SKM-1 (cell line): ENCODE data around the gene TANC1.
"Not testable (repeated sequence)": the region's sequence is repeated elsewhere in the genome, so short reads cannot be mapped to it uniquely, and the experiment has no call there.

ENCODE experiments used
- DNase-seq: peaks from one replicate; lab custom pipeline; 2025; ENCODE audit not compliant: unreplicated experiment; lab: John Stamatoyannopoulos, UW

TANC1 gene

DNA sequence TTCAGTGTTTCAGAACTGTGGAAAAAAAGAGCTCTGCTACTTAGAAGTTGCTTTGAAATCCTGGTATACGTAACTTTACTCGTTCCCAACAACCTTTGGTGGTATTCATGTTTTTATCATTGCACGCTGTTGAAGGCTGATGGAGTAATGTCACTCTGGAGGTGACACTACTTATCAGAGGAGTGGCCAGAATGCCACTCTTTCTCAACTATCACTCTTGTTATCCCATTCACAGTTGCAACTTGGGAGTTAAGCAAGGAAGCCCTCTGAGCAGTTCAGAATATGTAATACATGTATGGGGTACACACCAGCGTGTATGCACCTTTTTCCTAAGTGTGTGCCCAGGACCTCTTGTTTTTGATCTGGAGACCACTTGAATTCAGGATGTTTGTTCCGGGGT, 53.6 kb downstream of the TANC1 start:
- DNase-seq: no peak

DNA sequence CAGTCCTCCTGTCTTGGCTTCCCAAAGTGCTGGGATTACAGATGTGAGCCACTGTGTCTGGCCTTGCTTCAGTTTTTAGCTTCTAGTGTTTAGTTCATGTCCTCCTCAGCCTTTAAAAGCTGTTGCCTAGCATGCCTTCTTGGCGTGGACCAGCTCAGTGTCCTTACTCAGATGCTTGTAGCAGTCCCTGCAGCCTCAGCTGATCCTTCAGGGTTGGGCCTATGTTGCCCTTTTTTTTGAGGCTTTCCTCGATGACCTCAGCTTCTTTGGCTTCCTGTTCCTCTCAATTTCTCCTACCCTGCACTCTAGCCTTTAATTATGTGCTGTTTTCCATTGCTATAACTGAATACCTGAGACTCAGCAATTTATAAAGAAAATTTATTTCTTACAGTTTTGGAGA, 57.7 kb downstream of the TANC1 start:
- DNase-seq: no peak

DNA sequence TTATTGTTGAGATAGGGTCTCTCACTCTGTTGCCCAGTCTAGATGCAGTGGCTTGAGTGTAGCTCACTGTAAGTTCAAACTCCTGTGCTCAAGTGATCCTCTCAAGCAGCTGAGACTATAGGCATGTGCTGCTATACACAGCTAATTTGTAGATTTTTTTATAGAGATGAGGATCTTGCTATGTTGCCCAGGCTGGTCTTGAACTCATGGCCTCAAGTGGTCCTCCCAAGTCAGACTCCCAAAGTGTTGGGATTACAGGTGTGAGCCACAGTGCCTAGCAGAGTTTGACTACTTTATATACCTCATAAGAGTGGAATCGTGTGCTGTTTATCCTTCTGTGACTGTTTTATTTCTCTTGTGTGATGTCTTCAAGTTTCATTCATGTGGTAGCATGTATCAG, 60.3 kb downstream of the TANC1 start:
- DNase-seq: no peak

DNA sequence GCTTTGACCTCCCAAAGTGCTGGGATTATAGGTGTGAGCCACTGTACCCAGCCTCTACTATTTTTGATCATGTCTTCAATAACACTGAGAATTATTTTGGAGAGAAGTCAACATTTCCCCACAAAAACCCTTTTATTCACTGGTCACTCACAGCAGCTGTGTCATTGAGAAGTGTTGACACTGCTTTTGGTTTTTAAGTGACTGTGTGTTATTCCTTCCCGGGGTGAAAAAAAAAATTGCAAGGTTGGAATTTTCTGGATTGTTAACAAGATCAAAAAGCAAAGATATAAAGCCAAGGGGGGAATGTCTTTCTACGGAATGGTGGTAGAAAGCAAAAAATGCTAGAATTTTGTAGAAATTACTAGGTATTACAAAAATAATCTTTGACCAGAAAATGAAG, 61.5 kb downstream of the TANC1 start:
- no peak for DNase-seq

DNA sequence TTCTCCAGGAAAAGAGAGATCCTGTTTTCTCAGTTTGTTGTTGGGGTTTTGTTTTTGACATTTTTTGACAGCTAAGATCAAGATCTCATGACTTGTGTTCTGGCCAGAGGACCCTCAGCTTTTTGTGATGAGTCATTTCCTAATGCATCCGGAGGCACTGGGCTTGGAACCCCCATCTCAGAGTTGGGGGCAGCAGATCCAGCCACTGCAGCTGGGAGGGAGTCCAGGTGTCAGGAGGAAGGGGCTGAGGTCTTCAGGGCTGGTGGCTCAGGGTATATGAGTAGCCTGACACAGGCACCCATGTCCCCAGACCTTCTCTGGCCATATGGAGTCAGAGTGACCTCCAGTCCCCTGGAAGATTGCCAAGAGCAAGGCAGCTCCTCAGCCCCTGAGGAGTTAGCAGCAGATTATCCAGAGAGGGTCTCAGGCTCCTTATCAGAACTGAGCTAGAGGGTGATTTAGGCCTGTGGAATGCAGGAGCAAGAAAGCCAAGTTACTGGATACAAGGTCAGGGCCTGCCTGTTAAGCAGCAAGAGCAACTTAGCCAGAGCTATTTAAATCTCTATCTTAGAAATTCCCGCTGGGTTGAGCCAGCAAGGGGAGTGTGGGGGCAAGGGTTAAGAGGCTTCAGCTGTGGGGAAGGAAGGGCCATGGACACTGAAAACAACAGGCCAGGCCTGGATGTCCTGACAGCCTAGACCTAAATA, 62.4 kb downstream of the TANC1 start:
- no peak for DNase-seq

DNA sequence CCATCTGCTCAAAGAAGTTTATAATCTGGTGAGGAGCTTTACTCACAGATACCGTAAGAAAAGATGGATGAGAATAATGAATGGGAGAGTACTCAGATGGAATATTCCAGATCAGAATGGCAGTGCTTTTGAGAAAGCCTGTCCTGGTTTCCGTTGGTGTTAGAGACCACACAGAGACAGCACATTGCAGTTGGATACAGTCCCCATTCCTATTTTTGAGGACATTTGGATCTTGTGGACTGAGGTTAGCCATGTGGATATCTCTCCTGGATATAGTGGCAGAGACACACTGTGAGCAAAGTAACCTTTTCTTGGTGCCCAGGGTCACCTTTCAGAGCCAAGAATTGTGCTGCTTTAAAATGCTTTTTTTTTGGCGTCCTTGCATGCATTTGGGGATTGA, 63.7 kb downstream of the TANC1 start:
- DNase-seq: no peak

DNA sequence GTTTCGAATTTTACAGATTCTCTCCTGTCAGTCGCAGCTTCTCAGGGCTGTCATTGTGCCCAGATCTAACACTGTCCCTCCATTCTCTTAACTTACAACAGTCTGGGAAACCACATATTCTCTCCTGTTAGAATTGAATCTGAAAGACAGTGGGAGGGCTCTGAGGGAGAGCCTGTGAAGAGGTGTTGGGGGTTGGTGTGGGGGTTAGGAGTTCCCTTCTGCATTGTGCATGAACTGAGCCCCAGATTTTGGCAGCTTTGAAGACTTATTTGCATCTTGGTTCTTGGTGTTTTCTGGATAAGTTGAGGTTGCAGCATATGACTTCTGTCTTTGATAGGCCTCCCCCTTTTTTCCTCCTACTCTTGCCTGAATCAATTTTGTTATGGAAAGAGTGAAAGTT, 64.1 kb downstream of the TANC1 start:
- no peak for DNase-seq

DNA sequence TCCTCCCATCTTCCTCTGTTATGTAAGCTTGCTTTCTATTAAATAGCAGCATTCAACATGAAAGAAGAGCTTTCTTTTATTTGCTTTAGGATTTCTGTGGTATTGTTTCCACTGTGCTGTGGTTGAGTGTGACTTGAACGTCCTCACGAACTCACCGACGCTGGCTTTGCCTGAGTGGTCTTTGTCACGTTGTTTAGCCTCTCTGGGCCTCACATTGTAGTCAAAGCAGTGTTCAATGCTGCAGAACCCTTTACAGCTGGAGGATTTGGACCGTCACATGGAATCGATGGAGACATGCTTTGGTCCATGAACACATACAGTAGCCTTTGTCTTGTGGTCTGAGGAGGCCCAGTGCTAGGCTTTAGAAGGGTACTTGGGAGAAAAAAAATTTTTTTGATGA, 66.3 kb downstream of the TANC1 start:
- no peak for DNase-seq

DNA sequence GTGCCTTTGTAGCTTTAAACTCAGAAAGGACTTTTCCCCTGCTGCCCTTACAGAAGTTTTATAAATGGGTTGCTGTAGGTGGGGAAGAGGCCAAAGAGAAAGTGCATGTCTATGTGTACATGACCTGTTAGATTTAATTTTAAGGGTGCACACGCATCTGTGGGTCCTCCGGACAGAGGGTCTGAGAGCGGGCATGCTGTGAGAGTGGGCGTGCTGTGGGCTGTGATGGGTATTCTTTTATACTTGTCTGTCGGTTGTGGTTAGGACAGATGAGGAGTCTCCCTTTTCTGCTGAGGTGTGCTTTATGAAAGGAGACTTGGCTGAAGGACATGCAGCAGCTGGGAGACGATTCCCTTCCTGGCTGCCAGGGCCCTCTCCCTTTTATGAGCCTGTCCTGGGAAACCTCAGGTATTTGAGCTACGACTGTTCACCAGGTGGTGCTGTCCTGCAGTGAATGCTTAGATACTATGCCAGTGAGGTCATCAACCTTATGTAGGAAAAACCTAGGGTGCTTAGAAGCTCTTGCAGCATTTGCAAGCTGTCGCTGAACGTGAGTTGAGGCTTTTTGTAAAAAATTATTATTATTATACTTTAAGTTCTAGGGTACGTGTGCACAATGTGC, 67.5 kb downstream of the TANC1 start:
- DNase-seq: no peak

DNA sequence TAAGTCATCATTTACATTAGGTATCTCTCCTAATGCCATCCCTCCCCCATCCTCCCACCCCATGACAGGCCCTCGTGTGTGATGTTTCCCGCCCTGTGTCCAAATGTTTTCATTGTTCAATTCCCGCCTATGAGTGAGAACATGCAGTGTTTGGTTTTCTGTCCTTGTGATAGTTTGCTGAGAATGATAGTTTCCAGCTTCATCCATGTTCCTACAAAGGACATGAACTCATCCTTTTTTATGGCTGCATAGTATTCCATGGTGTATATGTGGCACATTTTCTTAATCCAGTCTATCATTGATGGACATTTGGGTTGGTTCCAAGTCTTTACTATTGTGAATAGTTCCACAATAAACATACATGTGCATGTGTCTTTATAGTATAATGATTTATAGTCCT, 68.0 kb downstream of the TANC1 start:
- DNase-seq: not testable (repeated sequence)

DNA sequence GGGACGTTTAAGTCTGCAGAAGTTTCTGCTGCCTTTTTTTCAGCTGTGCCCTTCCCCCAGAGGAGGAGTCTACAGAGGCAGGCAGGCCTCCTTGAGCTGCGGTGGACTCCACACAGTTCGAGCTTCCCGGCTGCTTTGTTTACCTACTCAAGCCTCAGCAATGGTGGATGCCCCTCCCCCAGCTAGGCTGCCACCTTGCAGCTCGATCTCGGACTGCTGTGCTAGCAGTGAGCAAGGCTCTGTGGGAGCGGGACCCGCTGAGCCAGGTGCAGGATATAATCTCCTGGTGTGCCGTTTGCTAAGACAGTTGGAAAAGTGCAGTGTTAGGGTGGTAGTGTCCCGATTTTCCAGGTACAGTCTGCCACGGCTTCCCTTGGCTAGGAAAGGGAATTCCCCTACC, 72.9 kb downstream of the TANC1 start:
- DNase-seq: not testable (repeated sequence)

DNA sequence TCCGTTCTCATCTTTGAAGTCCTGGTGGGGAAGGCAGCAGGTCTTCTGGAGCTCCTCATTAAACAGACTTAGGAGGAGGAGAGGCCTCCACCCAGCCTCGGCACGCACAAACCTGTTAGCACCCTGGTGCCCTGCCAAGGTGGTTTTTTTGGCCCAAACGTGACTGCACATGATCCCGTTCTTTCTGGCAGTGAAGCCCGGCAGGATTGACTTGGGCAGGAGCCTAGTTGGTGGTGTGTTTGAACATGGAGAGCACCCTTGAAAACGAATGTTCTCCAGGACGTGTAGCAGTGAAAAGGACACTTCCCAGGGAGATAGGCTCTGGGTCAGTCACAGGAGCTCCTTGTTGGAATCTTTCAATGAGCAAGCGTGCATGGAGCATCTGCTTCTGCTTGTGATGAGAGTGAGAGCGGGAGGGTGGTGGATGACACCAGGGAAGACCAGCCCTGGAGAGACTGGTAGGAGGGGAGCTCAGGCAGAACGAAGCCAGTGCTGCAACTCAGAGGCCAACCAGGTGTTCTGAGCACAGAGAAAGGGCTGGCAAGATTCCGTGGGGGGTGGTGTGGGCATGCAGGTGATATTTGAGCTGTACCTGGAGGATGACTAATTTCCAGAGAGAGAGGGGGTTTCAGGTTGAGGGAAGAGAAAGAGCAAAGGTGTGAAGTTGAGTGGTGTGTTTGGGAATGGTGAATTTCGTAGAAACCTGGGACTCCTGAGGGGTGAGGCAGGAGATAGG, 73.8 kb downstream of the TANC1 start:
- DNase-seq: no peak

DNA sequence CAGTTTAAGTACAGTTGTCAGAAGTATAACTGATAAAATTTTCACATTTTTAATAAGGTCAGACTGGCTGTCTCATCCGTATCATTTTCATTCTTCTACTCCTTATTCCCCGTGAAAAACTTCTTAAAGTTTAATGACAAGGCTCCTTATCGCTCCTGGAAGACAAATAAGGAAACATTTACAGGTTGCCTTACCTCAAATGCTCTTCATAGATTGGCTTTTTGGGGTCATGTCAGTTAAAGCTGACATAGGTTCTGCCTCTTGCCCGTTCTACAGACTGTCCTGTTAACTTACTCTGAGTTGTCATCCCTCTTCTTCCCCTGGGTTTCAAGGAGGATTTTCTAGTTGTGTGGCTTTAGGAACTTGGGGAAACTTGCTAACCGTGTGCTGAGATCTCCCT, 75.3 kb downstream of the TANC1 start:
- DNase-seq: no peak

DNA sequence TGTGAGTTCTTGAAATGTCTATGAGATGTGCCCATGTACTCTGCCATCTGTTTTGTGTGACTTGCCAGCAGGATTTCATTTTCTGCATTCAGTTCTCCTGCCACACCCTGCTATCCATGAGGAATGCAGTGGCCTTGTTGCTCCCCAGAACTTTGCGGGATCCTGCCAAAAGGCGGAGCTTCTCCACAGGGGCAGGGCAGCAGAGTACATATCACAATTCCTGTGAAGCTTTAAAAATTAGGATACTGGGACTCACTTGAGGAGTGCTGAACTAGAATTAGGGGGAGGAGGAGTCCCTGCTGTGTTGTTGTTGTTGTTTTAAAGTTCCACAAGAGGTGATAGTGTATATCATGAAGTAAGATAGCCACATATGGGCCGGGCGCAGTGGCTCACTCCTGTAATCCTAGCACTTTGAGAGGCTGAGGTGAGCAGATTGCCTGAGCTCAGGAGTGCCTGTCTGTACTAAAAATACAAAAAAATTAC, 76.4 kb downstream of the TANC1 start:
- DNase-seq: no peak

DNA sequence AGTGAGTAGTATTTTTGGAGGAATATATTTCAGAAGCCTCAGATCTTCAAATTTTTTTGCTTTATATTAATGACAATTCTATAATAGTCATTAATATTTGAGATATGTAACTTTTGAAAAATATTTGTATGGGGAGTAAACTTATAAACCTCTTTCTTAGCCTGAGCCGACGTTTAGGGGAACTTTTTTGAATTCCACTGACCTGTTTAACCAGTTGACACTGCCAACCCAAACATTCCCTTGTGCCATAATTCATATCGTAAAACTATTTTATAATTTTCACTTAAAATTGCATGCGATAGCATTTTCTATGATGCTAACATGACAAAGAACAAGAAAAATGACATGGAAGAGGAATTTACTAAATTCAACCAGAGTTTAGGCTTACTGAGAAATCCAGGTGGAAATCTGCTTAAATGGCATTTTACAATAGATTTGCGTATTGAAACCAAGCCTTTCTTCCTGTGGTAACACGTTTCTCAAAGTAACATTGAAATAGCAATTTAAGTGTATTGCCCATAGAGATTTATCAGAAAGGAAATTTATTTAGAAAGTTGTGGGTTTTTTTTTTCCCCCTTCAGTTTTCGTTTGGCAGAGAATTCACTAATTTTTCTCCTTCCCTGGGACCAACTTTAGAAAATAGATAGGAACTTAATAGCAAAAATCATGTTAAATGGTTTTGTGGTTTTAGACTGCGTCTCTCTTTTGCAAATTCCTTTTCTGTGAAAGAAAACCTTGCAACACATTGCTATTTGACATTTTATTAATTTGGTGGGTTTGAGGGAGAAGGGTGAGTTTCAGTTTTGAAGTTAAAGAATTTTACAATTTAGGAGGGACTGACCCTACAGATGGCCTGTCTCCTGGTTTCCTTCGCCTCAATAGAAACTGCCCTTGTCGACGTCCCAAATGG, 77.4 kb downstream of the TANC1 start:
- DNase-seq: no peak

DNA sequence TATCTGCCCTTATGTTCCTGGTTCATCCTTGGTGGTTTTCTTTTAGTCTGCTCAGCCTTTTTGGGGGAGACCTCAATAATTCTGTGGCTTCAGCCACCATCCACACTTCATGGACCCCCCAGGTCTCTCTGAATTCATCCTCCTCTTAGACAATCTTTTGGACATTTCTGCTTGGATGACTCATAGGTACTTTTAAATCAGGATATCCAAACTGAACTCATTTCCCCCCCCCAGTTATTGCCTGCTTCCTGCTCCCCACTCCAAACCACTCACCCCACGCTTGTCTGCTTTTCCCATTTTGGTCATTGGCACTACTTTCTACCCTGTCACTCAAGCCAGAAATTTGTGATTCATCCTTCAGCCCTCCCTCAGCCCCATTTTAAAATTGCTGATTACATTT, 78.5 kb downstream of the TANC1 start:
- no peak for DNase-seq

DNA sequence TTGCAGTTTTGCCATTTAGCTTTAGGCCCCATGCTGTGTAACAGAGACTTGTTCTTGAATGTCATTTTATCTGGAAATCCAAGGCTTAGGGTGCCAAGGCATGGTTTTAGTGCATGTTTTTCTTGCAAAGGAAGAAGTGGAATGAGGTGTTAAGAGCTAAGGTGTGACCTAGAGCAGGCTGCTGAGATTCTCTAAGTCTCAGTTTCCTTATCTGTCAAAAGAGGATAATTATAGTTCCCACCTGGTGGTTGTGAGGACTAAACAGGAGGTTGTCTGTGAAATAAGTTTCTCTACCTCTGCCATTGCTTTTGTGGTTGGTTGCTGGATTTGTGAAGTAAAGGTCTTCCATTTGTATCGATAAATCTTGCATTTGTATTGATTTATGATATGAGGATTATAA, 82.0 kb downstream of the TANC1 start:
- DNase-seq: no peak

DNA sequence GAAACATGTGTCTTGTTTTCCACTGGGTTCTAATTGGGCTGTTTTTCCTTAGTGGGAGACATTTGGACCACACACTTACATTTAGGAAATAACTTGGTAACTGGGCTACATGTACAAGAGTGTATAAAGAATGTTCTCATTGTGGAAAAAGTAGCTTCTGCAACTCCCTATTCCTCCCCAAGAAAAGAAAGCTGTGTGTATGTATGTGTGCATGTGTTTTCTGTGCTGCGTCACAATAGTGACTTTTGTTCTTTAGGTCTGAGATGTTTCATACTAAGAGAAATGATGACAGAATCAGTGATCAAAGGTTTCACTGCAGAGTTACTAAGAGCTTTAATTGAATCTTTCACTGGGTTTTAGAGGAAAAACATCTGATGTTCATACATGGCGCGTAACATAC, 82.7 kb downstream of the TANC1 start:
- no peak for DNase-seq

DNA sequence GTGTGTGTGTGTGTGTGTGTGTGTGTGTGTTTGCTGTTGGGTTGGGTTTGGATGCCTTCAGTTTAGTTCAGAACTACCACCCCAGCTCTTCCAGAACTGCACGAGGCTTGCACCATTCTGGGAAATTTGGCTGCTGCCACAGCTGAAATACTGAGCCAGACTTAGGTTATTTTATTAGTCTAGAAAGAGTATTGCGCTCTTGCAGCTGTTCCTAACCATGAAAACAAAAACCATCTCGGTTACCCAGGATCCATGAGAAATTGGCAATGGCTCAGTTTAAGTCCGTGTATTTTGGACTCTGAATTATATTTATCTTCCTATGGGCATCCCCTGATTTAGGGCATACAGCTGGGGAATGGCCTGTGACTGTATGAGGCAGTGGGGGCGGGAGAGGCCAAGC, 83.2 kb downstream of the TANC1 start:
- no peak for DNase-seq

DNA sequence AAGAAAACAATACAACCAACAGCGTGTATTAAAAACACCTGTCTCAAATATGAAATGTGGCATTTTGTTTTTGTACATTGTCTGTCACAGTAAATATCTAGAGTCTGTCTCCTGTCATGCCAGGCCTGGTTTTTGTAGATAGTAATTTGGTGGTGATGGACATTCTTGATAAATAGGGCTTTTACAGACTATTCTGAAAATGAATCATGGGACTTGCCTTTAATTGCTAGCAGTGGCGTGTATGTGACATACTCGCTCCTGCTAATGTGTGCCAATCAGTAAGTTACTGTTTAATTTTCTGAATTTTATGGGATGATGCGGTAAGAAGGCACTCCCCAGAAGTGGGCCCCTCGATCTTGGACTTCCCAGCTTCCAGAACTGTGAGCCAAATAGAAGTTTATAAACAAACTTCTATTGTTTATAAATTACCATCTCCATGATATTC, 83.7 kb downstream of the TANC1 start:
- no peak for DNase-seq
